ENCODE data around the gene USP21.

The USP21 gene

DNA sequence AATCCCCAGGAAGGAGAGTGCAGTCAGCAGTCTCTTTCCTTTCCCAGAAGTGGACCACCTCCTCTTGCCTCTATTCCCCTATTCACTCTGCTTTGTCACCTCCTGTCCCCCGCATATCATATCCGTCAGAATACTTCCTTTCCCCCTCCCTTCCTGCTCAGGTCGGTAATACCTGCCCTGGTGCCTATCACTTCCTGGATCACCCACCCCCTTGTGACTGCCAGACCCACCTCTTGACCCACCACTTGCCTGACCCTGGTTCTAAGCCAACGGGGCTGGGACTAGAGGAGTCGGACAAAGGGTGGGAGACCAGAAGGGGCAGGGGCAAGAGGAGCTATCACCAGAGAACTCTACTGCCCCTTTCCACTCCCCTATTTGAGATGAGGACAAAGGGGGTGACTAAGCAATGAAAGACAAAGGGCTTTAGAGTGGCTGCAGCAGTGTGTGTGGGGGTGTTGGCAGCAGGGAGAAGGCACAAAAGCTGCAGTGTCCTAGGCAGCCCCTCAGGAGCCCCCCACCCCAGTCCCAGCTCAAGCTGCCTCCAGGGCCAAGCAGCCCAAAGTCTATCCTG is 41.2 kb downstream of the USP21 start:
- DNase-seq (ENCODE audit: low spot score): no peak
- in situ Hi-C loops (cut with MboI; ENCODE audit: low pct_unique_long_range_greater_than_20kb, low sequenced_read_pairs, unreplicated experiment): no loop called here
- TF ChIP-seq, protein P1, sequence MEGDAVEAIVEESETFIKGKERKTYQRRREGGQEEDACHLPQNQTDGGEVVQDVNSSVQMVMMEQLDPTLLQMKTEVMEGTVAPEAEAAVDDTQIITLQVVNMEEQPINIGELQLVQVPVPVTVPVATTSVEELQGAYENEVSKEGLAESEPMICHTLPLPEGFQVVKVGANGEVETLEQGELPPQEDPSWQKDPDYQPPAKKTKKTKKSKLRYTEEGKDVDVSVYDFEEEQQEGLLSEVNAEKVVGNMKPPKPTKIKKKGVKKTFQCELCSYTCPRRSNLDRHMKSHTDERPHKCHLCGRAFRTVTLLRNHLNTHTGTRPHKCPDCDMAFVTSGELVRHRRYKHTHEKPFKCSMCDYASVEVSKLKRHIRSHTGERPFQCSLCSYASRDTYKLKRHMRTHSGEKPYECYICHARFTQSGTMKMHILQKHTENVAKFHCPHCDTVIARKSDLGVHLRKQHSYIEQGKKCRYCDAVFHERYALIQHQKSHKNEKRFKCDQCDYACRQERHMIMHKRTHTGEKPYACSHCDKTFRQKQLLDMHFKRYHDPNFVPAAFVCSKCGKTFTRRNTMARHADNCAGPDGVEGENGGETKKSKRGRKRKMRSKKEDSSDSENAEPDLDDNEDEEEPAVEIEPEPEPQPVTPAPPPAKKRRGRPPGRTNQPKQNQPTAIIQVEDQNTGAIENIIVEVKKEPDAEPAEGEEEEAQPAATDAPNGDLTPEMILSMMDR (IDR thresholded peaks at IDR 0.05; ENCODE audit: extremely low read depth, insufficient read depth, missing control alignments): no peak

DNA sequence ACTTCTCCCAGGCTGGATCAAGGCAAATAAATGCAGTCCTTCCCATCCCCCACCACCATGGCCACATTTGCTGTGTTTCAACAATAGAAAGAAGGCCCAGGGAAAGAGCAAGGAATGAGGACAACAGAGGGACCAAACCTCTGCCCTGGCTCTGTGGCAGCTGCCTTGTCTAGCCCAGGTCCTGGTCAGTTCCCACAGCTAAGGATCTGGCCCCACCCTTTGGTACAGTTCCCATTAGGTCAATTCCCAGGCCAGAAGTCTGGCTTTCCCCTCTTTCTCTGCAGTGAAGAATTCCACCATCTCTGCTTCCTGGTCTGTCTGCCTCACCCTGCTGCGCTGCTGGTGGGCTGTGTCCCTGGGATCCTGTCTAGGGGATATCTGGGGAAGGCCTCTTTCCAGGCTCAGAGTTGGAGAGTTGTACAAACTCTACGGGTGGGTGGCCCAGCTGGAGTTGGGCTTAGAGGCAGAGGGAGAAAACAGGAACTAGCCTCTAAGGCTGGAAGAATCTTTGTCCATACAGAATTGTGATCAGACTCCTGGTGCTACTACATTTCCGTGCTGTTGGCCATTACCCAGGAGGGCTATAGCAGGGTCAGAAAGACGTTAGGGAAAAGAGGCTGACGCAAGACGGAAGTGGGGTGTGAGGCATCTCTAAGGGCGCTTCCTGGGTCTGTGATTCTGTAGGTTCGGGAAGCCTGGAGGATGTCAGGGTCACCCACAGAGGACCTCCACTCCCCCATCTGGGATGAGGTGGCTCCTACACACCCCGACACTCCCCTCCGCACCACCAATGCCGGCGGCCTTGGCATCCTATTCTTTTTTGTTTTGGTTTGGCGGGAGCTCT is 41.9 kb downstream of the USP21 start:
- TF ChIP-seq, protein P1 (IDR thresholded peaks at IDR 0.05; ENCODE audit: extremely low read depth, insufficient read depth, missing control alignments): no peak
- DNase-seq (ENCODE audit: low spot score): no peak
- in situ Hi-C loops (cut with MboI; ENCODE audit: low pct_unique_long_range_greater_than_20kb, low sequenced_read_pairs, unreplicated experiment): no loop called here

DNA sequence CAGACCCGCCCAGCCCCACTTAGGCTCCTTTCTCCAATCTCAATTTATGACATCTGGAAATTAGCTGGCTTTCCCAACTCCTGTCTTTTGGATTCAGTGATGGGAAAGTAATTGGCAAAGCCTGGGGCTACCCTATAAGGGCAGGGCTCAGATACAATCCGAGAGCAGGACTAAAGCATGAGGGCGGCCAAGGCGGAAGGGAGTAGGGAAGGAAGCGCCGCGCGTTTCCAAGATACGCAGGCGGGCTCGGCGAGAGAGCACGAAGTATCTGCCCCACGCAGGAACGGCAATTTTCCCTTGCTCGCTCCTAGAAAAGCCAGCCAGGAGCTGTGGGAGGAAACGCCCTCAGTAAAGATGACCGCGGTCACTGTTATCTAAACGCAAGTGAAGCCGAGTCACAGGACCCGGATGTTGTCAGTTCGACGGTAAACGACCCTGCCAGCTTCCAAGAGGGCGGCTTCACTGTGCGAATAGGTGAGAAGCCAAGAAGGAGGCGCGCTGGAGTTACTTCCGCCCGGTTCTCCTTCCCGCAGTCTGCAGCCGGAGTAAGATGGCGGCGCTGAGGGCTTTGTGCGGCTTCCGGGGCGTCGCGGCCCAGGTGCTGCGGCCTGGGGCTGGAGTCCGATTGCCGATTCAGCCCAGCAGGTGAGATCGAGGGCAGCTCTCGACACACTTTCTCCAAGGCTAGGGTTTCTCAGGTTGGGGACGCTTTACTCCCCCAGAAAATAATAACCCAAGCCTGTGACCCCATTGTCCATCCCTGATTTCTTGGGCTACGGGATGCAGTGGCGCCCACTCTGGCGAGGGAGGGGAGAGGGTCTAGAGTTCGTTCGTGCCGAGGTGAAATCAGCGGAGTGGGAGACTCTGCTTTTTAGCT is 42.8 kb downstream of the USP21 start, which contains the start of gene NDUFS2:
Gene NDUFS2 (plus strand): TSS at position 532 of the 877 bp plus-strand sequence. CDS start 19 bp downstream, at position 551.
- TF ChIP-seq, protein P1 (IDR thresholded peaks at IDR 0.05; ENCODE audit: extremely low read depth, insufficient read depth, missing control alignments): peak; percentile 31
- DNase-seq (ENCODE audit: low spot score): peak; percentile 95
- in situ Hi-C loops (cut with MboI; ENCODE audit: low pct_unique_long_range_greater_than_20kb, low sequenced_read_pairs, unreplicated experiment): no loop called here

DNA sequence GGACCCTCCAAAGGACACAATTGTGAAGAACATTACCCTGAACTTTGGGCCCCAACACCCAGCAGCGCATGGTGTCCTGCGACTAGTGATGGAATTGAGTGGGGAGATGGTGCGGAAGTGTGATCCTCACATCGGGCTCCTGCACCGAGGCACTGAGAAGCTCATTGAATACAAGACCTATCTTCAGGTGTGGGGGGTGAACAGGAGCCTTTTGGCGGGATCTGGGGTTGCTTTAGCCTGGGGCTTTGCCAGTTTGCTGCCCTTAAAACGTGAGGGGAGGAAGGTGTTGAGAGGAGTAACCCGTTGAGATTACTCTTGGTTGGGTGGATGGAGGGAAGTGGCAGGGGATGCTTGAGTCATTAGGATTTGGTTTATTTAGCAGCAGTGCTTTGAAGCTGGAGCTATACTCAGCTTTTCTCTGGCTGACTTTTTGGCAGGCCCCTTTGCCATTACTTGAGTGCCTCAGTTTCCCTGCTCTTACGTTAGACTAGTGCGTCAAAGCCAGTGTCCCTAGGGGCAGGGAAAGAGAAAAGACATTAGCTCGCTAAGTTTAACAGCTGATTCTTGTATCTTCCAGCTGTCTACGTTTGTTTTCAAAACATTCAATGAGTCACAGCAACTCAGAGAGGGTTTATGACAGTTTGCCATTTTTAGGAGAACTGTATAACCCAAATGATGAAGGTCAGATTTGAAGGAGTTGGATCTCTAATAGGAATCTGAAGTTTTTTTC is 47.3 kb downstream of the USP21 start:
- in situ Hi-C loops (cut with MboI; ENCODE audit: low pct_unique_long_range_greater_than_20kb, low sequenced_read_pairs, unreplicated experiment): no loop called here
- TF ChIP-seq, protein P1 (IDR thresholded peaks at IDR 0.05; ENCODE audit: extremely low read depth, insufficient read depth, missing control alignments): no peak

DNA sequence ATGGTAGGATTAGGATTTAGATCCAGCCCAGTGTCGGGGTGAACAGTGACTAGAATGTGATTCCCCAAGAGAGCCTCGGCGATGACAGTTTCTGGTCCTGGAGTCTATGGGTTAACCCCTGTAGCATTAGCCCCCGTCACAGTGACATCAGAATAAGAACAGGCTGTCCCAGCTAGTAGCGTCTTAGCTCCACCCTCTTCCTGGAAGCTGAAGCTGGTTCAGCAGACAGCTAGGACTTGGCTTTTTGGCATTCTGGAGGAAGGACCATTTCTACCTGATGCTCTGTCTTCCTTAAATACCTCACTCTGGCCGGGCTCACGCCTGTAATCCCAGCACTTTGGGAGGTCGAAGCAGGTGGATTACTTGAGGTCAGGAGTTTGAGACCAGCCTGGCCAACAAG is 47.9 kb downstream of the USP21 start:
- TF ChIP-seq, protein P1 (IDR thresholded peaks at IDR 0.05; ENCODE audit: extremely low read depth, insufficient read depth, missing control alignments): no peak
- in situ Hi-C loops (cut with MboI; ENCODE audit: low pct_unique_long_range_greater_than_20kb, low sequenced_read_pairs, unreplicated experiment): no loop called here
- DNase-seq (ENCODE audit: low spot score): no peak

More for the DNA sequence above, 47.3 kb downstream of the USP21 start:
- no peak for DNase-seq (ENCODE audit: low spot score)
